Choroid plexus epithelial cell (primary cell): ENCODE measurements around the gene CCN6.
A peak's percentile ranks its signal among the peaks of the same experiment; 100 is the strongest.

Experiments used
- DNase-seq: peaks from one replicate; pipeline ENCODE4 v3.0.0-alpha.2; 2010; ENCODE audit warnings: low read depth
- H3K4me3 ChIP-seq: 2 replicates; pipeline ENCODE4 v1.5.1; 2011; ENCODE audit warnings: low read depth, mild to moderate bottlenecking, control low read depth, low read length, moderate library complexity
- TF ChIP-seq, protein P1 (sequence below): conservative IDR thresholded peaks from 2 replicates; pipeline ENCODE4 v1.5.1; 2011; ENCODE audit warnings: low read depth, mild to moderate bottlenecking, control low read depth, inconsistent platforms, low read length, moderate library complexity

Gene CCN6

GRCh38 chr6:112113431-112113830 lies 59.5 kb downstream of the CCN6 start:
- H3K4me3 ChIP-seq = no peak overlapping the region
- TF ChIP-seq, protein P1, sequence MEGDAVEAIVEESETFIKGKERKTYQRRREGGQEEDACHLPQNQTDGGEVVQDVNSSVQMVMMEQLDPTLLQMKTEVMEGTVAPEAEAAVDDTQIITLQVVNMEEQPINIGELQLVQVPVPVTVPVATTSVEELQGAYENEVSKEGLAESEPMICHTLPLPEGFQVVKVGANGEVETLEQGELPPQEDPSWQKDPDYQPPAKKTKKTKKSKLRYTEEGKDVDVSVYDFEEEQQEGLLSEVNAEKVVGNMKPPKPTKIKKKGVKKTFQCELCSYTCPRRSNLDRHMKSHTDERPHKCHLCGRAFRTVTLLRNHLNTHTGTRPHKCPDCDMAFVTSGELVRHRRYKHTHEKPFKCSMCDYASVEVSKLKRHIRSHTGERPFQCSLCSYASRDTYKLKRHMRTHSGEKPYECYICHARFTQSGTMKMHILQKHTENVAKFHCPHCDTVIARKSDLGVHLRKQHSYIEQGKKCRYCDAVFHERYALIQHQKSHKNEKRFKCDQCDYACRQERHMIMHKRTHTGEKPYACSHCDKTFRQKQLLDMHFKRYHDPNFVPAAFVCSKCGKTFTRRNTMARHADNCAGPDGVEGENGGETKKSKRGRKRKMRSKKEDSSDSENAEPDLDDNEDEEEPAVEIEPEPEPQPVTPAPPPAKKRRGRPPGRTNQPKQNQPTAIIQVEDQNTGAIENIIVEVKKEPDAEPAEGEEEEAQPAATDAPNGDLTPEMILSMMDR = no peak

DNA sequence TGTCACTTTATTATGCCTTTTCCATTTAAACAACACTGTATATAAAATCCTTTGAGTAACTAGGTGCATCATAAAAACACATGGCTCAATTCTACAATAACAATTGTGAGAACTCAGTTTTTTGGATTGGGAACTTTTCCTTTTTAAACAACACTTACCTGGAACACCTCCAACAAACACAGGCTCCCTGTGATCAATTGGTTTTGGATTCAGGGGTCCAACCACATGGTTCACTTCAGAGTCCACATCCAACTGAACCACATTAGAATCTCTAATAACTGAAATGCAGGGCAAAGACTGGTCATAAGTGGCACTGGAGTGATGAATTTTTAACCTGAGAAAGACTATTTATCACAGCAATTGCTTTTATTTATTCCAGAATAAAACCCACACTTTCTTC lies 60.0 kb downstream of the CCN6 start:
- no peak for DNase-seq
- H3K4me3 ChIP-seq = no peak overlapping the region
- TF ChIP-seq, protein P1 = no peak

More at GRCh38 chr6:112113431-112113830, 59.5 kb downstream of the CCN6 start:
- no peak for DNase-seq

DNA sequence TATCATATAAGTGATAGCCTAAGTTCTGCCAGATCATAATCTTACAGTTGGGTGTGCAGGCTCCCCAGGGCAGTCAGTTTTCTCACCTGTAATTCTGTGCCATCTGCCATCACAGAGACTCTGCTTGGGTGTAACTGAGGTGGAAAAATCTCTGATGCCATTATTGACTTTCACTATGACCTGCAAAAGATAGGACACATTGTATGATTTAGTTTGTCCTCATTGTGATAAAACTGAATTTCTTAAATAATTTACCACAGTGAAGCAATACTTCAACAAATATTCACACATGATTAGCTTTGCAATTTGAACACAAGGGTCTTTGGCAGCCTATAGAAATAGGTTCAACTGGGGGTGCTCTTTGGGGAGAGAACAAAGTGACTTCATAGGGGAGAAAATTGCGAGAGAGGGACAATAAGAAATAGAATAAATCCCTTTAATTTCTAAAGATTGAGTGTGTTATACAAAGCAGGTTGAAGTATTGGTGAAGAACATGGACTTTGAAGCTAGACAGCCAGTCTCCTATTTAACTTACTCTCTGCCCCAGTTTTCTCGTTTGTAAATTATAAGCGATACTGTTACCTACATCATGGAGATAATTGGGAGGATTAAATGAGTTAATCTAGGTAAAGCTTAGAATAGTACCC lies 60.8 kb downstream of the CCN6 start:
- H3K4me3 ChIP-seq = no peak overlapping the region
- TF ChIP-seq, protein P1 = no peak
- no peak for DNase-seq

DNA sequence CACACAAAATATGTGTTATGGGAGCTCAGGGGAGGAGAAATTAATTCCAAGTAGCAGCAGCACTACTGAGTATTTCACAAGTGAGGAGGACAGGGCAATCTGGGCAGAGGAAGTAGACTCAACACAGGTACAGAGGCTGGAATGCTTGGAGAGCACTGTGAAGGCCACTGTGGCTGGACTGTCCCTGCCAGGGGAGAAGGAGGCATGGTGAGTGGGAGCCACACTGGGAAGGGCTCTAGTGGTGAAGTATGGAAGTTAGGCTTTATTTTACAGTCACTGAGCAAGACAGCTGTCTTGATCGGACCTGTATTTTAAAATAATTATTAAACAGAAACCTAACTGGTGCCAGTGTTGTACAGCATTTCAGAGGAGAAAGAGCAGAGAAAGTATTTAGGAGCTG lies 62.3 kb downstream of the CCN6 start:
- DNase-seq = no peak
- TF ChIP-seq, protein P1 = peak; percentile 13
- no peak overlapping the region for H3K4me3 ChIP-seq

DNA sequence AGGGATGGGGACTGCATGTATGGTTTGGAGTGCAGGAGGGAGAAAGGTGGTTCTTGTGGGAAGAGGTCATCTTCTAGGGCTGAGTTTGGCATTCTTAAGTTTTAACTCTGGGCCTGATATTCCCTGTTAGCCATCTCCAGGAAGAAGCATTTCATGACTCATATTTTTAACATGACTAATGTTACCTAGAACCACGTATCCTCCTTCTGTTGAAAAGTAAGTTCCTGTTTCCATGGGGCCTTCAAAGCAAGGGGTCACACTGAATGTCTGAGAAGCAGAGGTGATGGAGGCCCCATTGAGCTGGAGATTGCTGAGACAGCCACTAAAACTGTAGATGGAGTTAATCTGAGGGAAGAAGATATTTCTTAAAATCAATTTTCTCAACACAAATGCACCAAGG lies 63.6 kb downstream of the CCN6 start:
- DNase-seq = peak; percentile 73
- TF ChIP-seq, protein P1 = no peak
- no peak overlapping the region for H3K4me3 ChIP-seq

DNA sequence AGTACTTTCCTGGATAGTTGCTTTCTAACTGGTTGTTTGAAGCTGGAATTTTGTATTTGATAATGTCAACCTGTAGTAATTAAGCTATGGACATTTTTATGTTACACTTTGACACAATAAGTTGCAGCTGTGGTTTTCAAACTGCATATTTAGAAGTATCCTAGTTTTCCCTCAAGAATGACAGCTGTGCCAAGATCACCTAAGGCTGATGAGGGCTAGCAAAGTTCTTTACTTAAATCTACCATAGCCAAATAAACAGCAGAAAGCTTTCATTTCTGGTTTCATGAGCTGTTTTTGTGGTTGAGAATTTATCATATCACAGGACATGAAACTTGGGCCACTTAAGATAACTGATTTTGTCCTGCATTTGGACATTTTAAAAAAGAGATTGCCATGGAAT lies 64.1 kb downstream of the CCN6 start:
- H3K4me3 ChIP-seq = no peak overlapping the region
- peak; percentile 16 for DNase-seq
- TF ChIP-seq, protein P1 = no peak
